ENCODE measurements around the gene ARRB1. TPM values are rescaled to one million over a fixed set of nuclear protein-coding genes. Genes with fewer than 3 reads are reported as not detected.
"Not testable (repeated sequence)": the region's sequence is repeated elsewhere in the genome, so short reads cannot be mapped to it uniquely, and the experiment has no call there.

The ARRB1 gene
- total and polyA plus RNA-seq, 7 donors: 3.6 to 17.3 (median 7.4) TPM

GRCh38 chr11:75334976-75335375 is 16.5 kb downstream of the ARRB1 start:
- no peaks in the 10 kb centered on the region for H3K36me3 ChIP-seq (ENCODE audit: insufficient read depth in 1 of 2, low read depth in 1 of 2)
- no peak for DNase-seq
- peaks cover 11% of the 10 kb centered on the region for H3K4me1 ChIP-seq
- no peaks in the 10 kb centered on the region for H3K9me3 ChIP-seq
- TF ChIP-seq, protein P1, sequence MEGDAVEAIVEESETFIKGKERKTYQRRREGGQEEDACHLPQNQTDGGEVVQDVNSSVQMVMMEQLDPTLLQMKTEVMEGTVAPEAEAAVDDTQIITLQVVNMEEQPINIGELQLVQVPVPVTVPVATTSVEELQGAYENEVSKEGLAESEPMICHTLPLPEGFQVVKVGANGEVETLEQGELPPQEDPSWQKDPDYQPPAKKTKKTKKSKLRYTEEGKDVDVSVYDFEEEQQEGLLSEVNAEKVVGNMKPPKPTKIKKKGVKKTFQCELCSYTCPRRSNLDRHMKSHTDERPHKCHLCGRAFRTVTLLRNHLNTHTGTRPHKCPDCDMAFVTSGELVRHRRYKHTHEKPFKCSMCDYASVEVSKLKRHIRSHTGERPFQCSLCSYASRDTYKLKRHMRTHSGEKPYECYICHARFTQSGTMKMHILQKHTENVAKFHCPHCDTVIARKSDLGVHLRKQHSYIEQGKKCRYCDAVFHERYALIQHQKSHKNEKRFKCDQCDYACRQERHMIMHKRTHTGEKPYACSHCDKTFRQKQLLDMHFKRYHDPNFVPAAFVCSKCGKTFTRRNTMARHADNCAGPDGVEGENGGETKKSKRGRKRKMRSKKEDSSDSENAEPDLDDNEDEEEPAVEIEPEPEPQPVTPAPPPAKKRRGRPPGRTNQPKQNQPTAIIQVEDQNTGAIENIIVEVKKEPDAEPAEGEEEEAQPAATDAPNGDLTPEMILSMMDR (IDR thresholded peaks at IDR 0.05): no peak
- no peak overlapping the region for H3K4me3 ChIP-seq
- intact Hi-C loops (cut with DNase I): no loop called here
- no peak for ATAC-seq
- 82 to 83% (median 82%) methylated on average over 11 of the region's 11 CpGs for WGBS, 3 donors
- no peak overlapping the region for H3K27ac ChIP-seq
- no peaks in the 10 kb centered on the region for H3K27me3 ChIP-seq (ENCODE audit: insufficient read depth in 3 of 3, low read length in 2 of 3)

DNA sequence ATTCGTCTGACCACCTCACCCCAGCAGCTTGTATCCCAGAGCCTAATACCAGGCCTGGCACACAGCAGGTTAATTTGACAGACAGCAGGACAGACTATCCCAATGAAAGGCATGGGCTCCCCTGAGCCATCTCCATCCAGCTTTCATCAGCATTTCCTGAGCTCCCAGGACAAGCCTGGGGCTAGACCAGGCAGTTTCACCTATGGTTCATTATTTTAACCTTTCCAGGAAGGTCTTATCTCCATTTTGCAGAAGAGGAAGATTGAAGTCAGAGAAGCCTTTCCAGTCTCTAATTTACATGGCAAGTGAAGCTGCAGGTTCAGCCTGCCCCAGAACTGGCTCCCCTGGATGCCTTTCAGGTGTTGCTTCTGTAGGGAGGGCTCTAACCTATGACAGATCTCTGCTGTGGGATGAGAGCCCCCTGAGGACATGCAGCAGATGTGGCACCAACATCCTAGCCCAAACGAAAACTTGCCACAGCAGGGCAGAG is 17.0 kb downstream of the ARRB1 start:
- TF ChIP-seq, protein P1 (IDR thresholded peaks at IDR 0.05): no peak
- no peaks in the 10 kb centered on the region for H3K9me3 ChIP-seq
- peaks cover 6% of the 10 kb centered on the region for H3K4me1 ChIP-seq
- no peaks in the 10 kb centered on the region for H3K36me3 ChIP-seq (ENCODE audit: insufficient read depth in 1 of 2, low read depth in 1 of 2)
- WGBS, 3 donors: 73 to 85% (median 85%) methylated on average over 2 of the region's 2 CpGs
- H3K27ac ChIP-seq: no peak overlapping the region
- intact Hi-C loops (cut with DNase I): no loop called here
- DNase-seq (no peak), ATAC-seq (no peak)
- no peak overlapping the region for H3K4me3 ChIP-seq
- no peaks in the 10 kb centered on the region for H3K27me3 ChIP-seq (ENCODE audit: insufficient read depth in 3 of 3, low read length in 2 of 3)

- Histone ChIP-seq H3K27me3 (ENCODE audit: insufficient read depth in 3 of 3, low read length in 2 of 3) (no peaks in the 10 kb centered on the region), H3K4me3 (no peak overlapping the region), H3K4me1 (peaks cover under 1% of the 10 kb centered on the region), H3K9me3 (no peaks in the 10 kb centered on the region), H3K36me3 (ENCODE audit: insufficient read depth in 1 of 2, low read depth in 1 of 2) (no peaks in the 10 kb centered on the region), H3K27ac (no peak overlapping the region)
- ATAC-seq (no peak), DNase-seq (no peak)
- TF ChIP-seq, protein P1 (IDR thresholded peaks at IDR 0.05): no peak
- intact Hi-C loops (cut with DNase I): no loop called here
- WGBS, 3 donors: 64 to 76% (median 70%) methylated on average over 7 of the region's 7 CpGs
Observed at GRCh38 chr11:75333807-75334140, 17.7 kb downstream of the ARRB1 start.

DNA sequence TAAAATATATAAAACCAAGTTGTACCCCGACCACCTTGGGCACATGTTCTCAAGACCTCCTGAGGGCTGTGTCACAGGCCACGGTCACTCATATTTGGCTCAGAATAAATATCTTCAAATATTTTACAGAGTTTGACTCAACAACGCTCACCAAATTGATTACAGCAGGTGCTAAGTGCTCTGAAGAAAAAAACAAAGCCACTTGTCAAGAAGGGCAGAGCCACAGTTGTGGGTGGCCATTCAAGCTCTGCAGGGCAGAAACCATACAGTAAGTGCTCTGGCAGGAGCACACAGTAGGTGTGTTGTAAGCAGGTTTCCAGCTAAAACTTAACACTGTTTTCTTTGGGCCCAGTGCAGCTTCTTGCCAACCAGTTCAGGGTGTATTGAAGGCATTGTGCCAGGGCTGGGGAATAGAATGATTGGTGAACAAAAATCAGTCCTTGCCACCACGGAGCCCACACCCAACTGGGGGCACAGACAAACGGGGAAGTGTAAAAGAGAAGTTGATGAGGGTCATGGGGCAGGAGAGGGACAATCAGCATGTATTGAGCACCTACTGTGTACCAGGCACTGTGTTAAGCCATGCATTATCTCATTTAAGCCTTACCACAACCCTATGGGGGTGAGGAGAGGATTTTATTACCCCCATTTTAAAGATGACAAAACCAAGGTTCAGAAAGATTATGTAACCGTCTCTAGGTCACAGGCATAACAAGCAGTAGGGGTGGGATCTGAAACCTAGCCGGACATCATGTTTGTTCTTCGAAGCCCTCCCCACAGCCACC is 18.2 kb downstream of the ARRB1 start:
- no peak overlapping the region for H3K4me3 ChIP-seq
- DNase-seq (no peak), ATAC-seq (no peak)
- TF ChIP-seq, protein P1 (IDR thresholded peaks at IDR 0.05): no peak
- no peaks in the 10 kb centered on the region for H3K4me1 ChIP-seq
- no peaks in the 10 kb centered on the region for H3K27me3 ChIP-seq (ENCODE audit: insufficient read depth in 3 of 3, low read length in 2 of 3)
- WGBS, 3 donors: 42 to 66% (median 55%) methylated on average over 8 of the region's 8 CpGs
- intact Hi-C loops (cut with DNase I): no loop called here
- no peak overlapping the region for H3K27ac ChIP-seq
- no peaks in the 10 kb centered on the region for H3K9me3 ChIP-seq
- no peaks in the 10 kb centered on the region for H3K36me3 ChIP-seq (ENCODE audit: insufficient read depth in 1 of 2, low read depth in 1 of 2)

DNA sequence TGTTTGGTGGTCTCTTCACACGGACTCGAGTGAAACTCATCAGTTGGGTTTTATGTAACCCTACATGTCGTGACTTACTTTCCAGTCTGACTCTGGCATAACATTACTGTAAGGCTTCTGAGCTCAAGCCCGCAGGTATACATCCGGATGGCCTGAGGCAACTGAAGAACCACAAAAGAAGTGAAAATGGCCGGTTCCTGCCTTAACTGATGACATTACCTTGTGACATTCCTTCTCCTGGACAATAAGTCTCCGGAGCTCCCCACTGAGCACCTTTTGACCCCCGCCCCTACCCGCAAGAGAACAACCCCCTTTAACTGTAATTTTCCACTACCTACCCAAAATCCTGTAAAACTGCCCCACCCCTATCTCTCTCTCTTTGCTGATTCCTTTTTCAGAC is 19.7 kb downstream of the ARRB1 start:
- H3K9me3 ChIP-seq; H3K27ac ChIP-seq; H3K4me1 ChIP-seq; intact Hi-C loops (cut with DNase I); H3K4me3 ChIP-seq; DNase-seq; H3K36me3 ChIP-seq (ENCODE audit: insufficient read depth in 1 of 2, low read depth in 1 of 2); ATAC-seq; H3K27me3 ChIP-seq (ENCODE audit: insufficient read depth in 3 of 3, low read length in 2 of 3): not testable (repeated sequence)
- 94 to 96% (median 94%) methylated on average over 9 of the region's 9 CpGs for WGBS, 3 donors

GRCh38 chr11:75331304-75331703 is 20.2 kb downstream of the ARRB1 start:
- ATAC-seq; DNase-seq; H3K36me3 ChIP-seq (ENCODE audit: insufficient read depth in 1 of 2, low read depth in 1 of 2); H3K9me3 ChIP-seq; H3K4me1 ChIP-seq; H3K4me3 ChIP-seq; H3K27me3 ChIP-seq (ENCODE audit: insufficient read depth in 3 of 3, low read length in 2 of 3); intact Hi-C loops (cut with DNase I); H3K27ac ChIP-seq: not testable (repeated sequence)
- WGBS, 3 donors: 96 to 99% (median 97%) methylated on average over 6 of the region's 6 CpGs

DNA sequence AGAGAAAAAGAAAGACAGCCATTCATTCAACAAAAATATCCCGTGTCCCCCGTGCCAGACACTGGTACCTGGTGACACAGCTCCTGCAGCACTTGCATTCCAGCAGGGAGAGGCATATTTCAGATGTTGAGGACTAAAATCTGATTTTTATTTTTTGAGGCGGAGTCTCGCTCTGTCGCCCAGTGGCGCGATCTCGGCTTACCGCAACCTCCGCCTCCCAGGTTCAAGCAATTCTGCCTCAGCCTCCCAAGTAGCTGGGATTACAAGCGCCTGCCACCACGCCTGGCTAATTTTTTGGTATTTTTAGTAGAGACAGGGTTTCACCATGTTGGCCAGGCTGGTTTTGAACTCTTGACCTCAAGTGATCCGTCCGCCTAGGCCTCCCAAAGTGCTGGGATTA is 20.6 kb downstream of the ARRB1 start:
- H3K27ac ChIP-seq; H3K9me3 ChIP-seq; DNase-seq; intact Hi-C loops (cut with DNase I); ATAC-seq; H3K27me3 ChIP-seq (ENCODE audit: insufficient read depth in 3 of 3, low read length in 2 of 3); H3K4me1 ChIP-seq; H3K36me3 ChIP-seq (ENCODE audit: insufficient read depth in 1 of 2, low read depth in 1 of 2); H3K4me3 ChIP-seq: not testable (repeated sequence)
- WGBS, 3 donors: 94 to 96% (median 94%) methylated on average over 14 of the region's 14 CpGs

Measured in psoas muscle (tissue), 8 donors.